ENCODE data around the gene DLGAP1.

Gene DLGAP1

GRCh38 chr18:3914833-3915610 lies 540.1 kb downstream of the DLGAP1 start:
- no peak for ATAC-seq
- TF ChIP-seq TCF4 (CRISPR knock-in tag; IDR thresholded peaks at IDR 0.05; ENCODE audit: borderline replicate concordance), result no peak
- TF ChIP-seq CSDC2 (CRISPR knock-in tag; IDR thresholded peaks at IDR 0.05), result no peak
- TF ChIP-seq CSRNP3 (CRISPR knock-in tag; IDR thresholded peaks at IDR 0.05), result no peak
- TF ChIP-seq, protein P1, sequence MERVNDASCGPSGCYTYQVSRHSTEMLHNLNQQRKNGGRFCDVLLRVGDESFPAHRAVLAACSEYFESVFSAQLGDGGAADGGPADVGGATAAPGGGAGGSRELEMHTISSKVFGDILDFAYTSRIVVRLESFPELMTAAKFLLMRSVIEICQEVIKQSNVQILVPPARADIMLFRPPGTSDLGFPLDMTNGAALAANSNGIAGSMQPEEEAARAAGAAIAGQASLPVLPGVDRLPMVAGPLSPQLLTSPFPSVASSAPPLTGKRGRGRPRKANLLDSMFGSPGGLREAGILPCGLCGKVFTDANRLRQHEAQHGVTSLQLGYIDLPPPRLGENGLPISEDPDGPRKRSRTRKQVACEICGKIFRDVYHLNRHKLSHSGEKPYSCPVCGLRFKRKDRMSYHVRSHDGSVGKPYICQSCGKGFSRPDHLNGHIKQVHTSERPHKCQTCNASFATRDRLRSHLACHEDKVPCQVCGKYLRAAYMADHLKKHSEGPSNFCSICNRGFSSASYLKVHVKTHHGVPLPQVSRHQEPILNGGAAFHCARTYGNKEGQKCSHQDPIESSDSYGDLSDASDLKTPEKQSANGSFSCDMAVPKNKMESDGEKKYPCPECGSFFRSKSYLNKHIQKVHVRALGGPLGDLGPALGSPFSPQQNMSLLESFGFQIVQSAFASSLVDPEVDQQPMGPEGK (CRISPR knock-in tag; IDR thresholded peaks at IDR 0.05; ENCODE audit: borderline replicate concordance), result no peak
- no peak for TF ChIP-seq SNAI2 (CRISPR knock-in tag; IDR thresholded peaks at IDR 0.05)

DNA sequence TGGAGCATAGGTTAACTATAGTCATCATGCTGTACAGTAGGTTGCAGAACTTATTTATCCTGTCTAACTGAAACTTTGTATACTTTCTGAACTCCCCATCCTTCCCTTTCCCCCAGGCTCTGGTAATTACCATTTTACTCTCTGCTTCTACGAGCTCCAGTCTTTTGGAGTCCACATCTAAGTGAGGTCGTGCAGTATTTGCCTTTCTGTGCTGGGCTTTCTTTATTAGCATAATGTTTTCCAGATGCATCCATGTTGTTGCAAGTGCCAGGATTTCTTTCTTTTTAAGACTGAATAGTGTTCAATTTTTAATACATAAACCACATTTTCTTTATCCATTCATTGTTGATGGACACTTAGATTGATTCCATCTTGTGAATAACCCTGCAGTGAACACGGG lies 541.0 kb downstream of the DLGAP1 start:
- TF ChIP-seq ZFP3 (CRISPR knock-in tag; IDR thresholded peaks at IDR 0.05), result no peak

GRCh38 chr18:3912705-3913104 lies 542.4 kb downstream of the DLGAP1 start:
- TF ChIP-seq ESRRG (CRISPR knock-in tag; IDR thresholded peaks at IDR 0.05), result no peak
- no peak for TF ChIP-seq SNAI2 (CRISPR knock-in tag; IDR thresholded peaks at IDR 0.05)
- no peak for TF ChIP-seq ZC3H10 (CRISPR knock-in tag; IDR thresholded peaks at IDR 0.05)
- no peak for TF ChIP-seq GLIS3 (CRISPR knock-in tag; IDR thresholded peaks at IDR 0.05)
- no peak for TF ChIP-seq ZNF565 (CRISPR knock-in tag; conservative IDR thresholded peaks at IDR 0.05; ENCODE audit: low read depth)
- no peak for TF ChIP-seq TSHZ2 (CRISPR knock-in tag; IDR thresholded peaks at IDR 0.05)
- TF ChIP-seq ARNTL (CRISPR knock-in tag; IDR thresholded peaks at IDR 0.05; ENCODE audit: borderline replicate concordance, low read depth), result no peak
- no peak for TF ChIP-seq OSR1 (CRISPR knock-in tag; IDR thresholded peaks at IDR 0.05)
- TF ChIP-seq POU6F1 (CRISPR knock-in tag; IDR thresholded peaks at IDR 0.05; ENCODE audit: borderline replicate concordance, low read depth), result no peak
- TF ChIP-seq ZFP3 (CRISPR knock-in tag; IDR thresholded peaks at IDR 0.05), result no peak
- TF ChIP-seq ISL1 (CRISPR knock-in tag; IDR thresholded peaks at IDR 0.05), result no peak
- TF ChIP-seq BACH2 (CRISPR knock-in tag; IDR thresholded peaks at IDR 0.05; ENCODE audit: borderline replicate concordance), result no peak
- TF ChIP-seq, protein P2, sequence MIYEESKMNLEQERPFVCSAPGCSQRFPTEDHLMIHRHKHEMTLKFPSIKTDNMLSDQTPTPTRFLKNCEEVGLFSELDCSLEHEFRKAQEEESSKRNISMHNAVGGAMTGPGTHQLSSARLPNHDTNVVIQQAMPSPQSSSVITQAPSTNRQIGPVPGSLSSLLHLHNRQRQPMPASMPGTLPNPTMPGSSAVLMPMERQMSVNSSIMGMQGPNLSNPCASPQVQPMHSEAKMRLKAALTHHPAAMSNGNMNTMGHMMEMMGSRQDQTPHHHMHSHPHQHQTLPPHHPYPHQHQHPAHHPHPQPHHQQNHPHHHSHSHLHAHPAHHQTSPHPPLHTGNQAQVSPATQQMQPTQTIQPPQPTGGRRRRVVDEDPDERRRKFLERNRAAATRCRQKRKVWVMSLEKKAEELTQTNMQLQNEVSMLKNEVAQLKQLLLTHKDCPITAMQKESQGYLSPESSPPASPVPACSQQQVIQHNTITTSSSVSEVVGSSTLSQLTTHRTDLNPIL (CRISPR knock-in tag; IDR thresholded peaks at IDR 0.05; ENCODE audit: low read depth), result no peak
- TF ChIP-seq TOX (CRISPR knock-in tag; IDR thresholded peaks at IDR 0.05; ENCODE audit: borderline replicate concordance), result no peak
- TF ChIP-seq RARB (CRISPR knock-in tag; IDR thresholded peaks at IDR 0.05), result no peak
- TF ChIP-seq CSRNP3 (CRISPR knock-in tag; IDR thresholded peaks at IDR 0.05), result no peak
- no peak for TF ChIP-seq TCF4 (CRISPR knock-in tag; IDR thresholded peaks at IDR 0.05; ENCODE audit: borderline replicate concordance)
- ATAC-seq, result no peak

More for the DNA sequence above, 541.0 kb downstream of the DLGAP1 start:
- ATAC-seq, result no peak

Data from SK-N-SH treated with all-trans-retinoic acid at 6 μM for 48 hours (cell line).